GM15510 (cell line): ENCODE measurements around the gene CMSS1.

Source experiments
- POLR2A ChIP-seq: IDR thresholded peaks from 3 replicates; pipeline ENCODE4 v1.6.1; 2011; ENCODE audit warnings: borderline replicate concordance; ENCODE audit not compliant: insufficient read length; ENCODE audit errors: extremely low read depth

CMSS1 gene

GRCh38 chr3:99817437-99818240 lies at the start of gene CMSS1:
Gene CMSS1, plus strand, starts transcription at chr3:99817862.
- TF ChIP-seq POLR2A: peak; percentile 77

- no peak for TF ChIP-seq POLR2A
These were observed 49.5 kb upstream of the CMSS1 start for GRCh38 chr3:99768126-99768525.

- TF ChIP-seq POLR2A: no peak
These were observed 48.7 kb upstream of the CMSS1 start for GRCh38 chr3:99768808-99769501.

GRCh38 chr3:99772171-99772570 lies 45.5 kb upstream of the CMSS1 start:
- no peak for TF ChIP-seq POLR2A

GRCh38 chr3:99772671-99773070 lies 45.0 kb upstream of the CMSS1 start:
- TF ChIP-seq POLR2A: no peak

GRCh38 chr3:99774467-99774866 lies 43.2 kb upstream of the CMSS1 start:
- no peak for TF ChIP-seq POLR2A

- TF ChIP-seq POLR2A: no peak
These were observed 41.0 kb upstream of the CMSS1 start for GRCh38 chr3:99776516-99777209.

GRCh38 chr3:99777210-99777549 lies 40.5 kb upstream of the CMSS1 start:
- TF ChIP-seq POLR2A: no peak

- TF ChIP-seq POLR2A: no peak
These were observed 40.0 kb upstream of the CMSS1 start for GRCh38 chr3:99777708-99778107.

- TF ChIP-seq POLR2A: no peak
These were observed 36.9 kb upstream of the CMSS1 start for GRCh38 chr3:99780749-99781148.

GRCh38 chr3:99781761-99782160 lies 35.9 kb upstream of the CMSS1 start:
- no peak for TF ChIP-seq POLR2A

GRCh38 chr3:99783011-99783573 lies 34.6 kb upstream of the CMSS1 start:
- no peak for TF ChIP-seq POLR2A

GRCh38 chr3:99789011-99789721 lies 28.5 kb upstream of the CMSS1 start:
- no peak for TF ChIP-seq POLR2A

- TF ChIP-seq POLR2A: no peak
These were observed 23.2 kb upstream of the CMSS1 start for GRCh38 chr3:99794485-99794884.

GRCh38 chr3:99795573-99795972 lies 22.1 kb upstream of the CMSS1 start:
- no peak for TF ChIP-seq POLR2A

GRCh38 chr3:99799422-99799821 lies 18.2 kb upstream of the CMSS1 start:
- no peak for TF ChIP-seq POLR2A

GRCh38 chr3:99803297-99803696 lies 14.4 kb upstream of the CMSS1 start:
- no peak for TF ChIP-seq POLR2A
